Activated CD4-positive, alpha-beta T cell treated with anti-CD3 and anti-CD28 coated beads, Interleukin-2, amount 50 U/mL, for 4 hours (primary cell): ENCODE results near the gene ANKS1B.
A peak's percentile ranks its signal among the peaks of the same experiment; 100 is the strongest.

Experiments
- DNase-seq, 2 experiments: peaks; one replicate each; pipeline ENCODE4 v3.0.0-alpha.2; 2020

ANKS1B gene

DNA sequence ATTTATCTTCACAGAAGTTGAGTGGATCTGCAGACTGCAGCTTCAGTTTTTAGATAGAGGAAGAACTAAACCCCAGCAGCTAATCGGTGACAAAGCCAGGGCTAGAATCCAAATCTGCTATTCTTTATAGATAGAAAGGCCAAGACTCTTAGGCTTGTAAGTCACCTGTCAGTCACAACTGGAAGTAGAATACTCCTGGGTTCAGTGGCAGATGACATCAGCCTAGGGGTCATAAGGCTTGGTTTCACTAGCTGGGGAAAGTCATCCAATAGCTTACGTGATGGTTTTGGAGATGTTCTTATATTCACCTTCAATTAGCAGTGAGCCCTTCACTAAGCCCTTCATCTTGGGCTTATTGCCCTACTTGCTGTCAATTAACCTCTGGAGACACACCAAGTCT is 1246.2 kb downstream of the ANKS1B start:
- DNase-seq: no peak

- DNase-seq: no peak
Observed at GRCh38 chr12:98738002-98738401, 1246.7 kb downstream of the ANKS1B start.

DNA sequence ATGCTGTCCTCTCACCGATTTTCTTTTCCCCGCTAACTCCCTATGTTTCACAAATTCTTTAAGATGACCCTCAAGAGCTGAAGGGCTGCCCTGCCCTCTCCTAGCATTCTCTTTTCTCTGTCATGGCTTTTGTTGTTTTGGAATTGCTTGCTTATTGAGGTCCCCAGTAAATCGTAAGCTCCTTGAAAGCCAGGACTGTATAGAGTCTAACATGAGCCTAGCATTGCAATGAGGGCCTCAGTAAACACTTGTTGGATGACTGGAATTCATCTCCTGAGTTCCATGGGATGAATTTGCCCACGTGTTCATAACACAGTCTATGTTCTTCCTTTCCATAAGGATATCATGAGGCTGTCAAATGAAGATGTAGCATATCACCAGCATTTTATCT is 1247.4 kb downstream of the ANKS1B start:
- no peak for DNase-seq

- no peak for DNase-seq
Observed at GRCh38 chr12:98736352-98737321, 1248.1 kb downstream of the ANKS1B start.

DNA sequence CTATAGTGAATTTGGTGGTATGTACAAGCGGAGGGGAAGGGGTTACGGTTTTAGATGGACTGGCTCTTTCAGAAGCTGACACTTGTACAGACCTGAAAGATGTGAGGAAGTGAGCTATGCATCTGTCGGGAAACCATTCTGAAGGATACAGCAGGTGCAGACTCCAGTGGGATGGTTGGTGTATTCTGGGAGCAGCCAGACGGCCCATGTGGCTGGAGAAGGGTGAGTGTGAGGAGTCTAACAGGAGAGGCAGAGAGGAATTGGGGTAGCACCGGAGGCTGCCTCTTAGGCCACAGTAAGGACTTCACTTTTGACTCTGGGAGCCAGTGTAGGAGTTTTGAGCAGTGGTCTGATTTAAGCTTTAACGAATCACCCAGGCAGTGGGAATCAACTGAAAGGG is 1248.9 kb downstream of the ANKS1B start:
- DNase-seq: no peak

- DNase-seq: no peak
Observed at GRCh38 chr12:98733667-98734350, 1250.9 kb downstream of the ANKS1B start.

- DNase-seq: no peak
Observed at GRCh38 chr12:98730412-98730811, 1254.3 kb downstream of the ANKS1B start.

GRCh38 chr12:98727196-98727595 is 1257.5 kb downstream of the ANKS1B start:
- DNase-seq: no peak

DNA sequence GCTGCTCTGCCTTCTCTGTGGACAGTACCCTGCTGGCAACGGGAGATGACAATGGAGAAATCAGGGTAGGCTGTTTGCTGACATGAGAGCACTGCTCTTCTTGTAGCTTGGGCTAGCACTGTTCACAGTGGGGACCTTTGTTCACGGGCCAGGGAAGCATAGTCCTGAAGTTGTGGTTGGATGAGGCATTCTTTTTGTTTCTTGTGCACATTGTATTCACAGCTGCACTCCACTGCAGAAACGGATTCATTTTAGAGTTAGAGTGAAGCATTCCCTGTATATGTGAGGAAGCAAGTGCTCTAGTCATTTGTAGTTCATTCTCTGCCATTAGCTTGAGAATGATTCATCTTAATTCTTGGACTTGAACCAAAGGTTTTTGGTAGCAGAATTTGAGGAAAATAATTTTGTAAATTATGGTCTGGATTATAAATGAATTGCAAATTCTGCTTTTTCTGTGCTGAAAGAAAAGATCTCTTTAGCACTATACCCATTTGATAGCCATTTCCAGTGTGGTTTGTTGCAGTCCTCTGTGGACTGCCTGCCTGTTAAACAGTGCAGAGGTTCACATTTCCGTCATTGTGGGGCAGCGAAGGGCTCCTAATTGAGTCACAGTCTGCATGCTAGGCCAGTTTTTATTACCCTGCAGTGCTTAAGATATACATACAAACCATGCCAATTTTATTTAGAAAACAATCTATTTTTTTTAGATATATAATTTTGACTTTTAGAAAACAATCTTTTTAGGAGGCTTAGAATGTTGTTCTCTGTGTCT is 1259.1 kb downstream of the ANKS1B start:
- peak; percentile 10 to 22 for DNase-seq

DNA sequence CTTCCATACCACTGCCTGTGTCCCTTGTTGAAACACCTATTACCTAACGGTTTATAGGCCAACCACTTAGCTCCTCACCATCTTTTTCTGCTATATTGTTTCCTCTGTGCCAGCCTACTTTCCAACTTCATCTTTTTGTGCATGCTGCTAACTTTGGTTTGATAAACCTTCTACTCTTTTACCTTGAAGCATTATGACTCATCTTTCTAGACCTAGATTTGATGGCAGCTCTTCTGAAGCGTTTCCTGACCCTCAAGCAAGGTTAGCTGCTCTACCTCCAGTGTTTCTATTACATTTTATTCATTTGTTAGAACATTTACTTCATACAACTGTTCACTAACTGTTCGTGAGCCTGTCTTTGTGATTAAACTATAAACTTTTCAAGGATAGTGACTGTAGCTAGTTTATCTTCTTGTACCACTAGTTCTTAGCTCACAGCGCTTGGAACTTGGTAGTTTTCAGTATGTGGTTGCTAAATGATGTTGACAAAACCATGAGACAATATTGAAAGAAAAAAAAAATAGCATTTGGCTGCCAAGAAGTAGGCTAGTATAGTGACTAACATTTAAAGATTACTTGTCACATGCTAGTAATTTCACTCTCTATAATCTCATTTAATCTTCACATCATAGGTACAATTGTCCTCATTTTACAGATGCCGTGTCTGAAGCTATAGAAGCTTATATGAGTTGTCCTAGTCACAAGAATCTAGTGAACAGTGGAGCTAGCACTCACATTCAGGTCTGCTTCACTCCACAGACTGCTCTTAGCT is 1260.2 kb downstream of the ANKS1B start:
- no peak for DNase-seq

- no peak for DNase-seq
Observed at GRCh38 chr12:98721204-98721702, 1263.5 kb downstream of the ANKS1B start.

DNA sequence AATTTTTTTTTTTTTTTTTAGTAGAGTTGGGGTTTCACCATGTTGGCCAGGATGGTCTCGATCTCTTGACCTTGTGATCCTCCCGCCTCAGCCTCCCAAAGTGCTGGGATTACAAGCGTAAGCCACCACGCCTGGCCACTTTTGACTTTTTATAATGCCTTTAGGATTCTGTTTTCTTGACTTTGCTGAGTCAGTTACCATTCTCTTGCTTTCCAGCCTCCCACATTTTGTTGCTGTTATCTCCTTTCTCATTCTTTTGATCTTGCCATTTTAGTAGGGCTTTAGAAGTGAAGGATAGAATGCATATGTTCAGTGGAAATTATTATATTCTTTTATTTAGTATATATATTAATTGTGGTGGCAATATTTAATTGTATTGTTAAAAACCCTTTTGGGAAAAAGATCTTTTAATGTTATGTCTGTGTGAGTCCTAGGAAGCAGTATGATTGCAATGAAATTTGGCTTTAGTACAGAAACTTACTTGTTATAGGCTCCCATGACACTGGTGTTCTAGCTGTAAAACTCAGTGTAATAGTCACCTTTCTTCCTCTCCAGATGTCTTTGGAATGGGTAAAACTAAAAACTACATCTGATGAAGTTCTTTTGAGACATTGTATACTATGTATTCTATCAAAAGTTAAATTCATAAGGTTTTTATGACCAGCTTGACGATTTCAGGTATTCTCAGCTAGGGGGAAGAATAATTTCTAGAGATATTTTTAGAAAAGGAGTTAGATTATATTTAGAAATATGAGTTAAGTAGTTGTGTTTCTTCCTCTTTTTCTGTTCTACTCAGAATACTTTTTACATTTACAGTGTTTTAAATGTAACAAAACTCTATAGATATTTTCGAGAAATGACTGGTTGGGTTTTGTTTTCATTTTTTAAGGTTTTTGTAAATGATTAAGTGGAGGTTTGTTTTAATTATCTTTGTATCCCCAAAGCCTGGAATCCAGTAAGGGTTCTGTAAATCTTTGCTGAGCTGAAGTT is 1264.9 kb downstream of the ANKS1B start:
- DNase-seq: no peak

- DNase-seq: no peak
Observed at GRCh38 chr12:98714426-98714825, 1270.3 kb downstream of the ANKS1B start.

DNA sequence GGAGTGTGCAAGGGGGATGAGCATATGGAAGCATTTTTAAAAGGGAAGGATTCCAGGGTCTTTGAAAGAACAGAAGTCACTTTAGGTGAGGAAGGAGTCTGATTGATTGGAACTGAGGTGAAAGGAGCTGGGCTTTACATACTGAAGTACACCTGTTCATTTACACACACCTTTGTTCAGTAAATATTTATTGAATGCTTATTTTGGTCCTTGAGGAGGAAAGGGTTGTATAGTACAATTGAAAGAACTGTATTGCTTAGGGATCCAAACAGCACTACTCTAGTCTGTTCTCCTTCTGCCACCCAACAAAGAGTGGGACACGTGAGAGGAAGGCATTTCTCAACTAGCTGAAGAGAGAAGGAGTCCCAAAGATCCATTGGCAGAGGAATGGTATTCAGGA is 1275.7 kb downstream of the ANKS1B start:
- DNase-seq: no peak

- DNase-seq: no peak
Observed at GRCh38 chr12:98701166-98701565, 1283.6 kb downstream of the ANKS1B start.

DNA sequence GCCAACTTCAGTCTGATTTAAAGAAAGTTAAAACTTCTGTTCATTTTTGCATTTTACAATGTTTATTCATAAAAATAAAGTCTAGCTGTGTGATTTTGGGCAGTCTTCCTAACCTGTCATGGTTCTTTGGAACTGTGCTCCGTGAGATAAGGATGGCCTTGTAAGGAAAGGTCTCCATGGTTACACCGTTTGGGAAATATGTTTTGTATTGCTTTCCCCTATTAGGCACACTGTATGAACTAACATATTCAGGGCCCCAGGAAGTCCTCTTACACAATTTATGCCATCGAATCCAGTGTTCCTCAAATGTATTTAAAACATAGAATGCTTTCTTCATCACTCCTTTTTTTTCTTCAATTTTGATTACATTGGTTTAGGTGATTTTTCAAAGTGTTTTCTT is 1285.2 kb downstream of the ANKS1B start:
- no peak for DNase-seq

DNA sequence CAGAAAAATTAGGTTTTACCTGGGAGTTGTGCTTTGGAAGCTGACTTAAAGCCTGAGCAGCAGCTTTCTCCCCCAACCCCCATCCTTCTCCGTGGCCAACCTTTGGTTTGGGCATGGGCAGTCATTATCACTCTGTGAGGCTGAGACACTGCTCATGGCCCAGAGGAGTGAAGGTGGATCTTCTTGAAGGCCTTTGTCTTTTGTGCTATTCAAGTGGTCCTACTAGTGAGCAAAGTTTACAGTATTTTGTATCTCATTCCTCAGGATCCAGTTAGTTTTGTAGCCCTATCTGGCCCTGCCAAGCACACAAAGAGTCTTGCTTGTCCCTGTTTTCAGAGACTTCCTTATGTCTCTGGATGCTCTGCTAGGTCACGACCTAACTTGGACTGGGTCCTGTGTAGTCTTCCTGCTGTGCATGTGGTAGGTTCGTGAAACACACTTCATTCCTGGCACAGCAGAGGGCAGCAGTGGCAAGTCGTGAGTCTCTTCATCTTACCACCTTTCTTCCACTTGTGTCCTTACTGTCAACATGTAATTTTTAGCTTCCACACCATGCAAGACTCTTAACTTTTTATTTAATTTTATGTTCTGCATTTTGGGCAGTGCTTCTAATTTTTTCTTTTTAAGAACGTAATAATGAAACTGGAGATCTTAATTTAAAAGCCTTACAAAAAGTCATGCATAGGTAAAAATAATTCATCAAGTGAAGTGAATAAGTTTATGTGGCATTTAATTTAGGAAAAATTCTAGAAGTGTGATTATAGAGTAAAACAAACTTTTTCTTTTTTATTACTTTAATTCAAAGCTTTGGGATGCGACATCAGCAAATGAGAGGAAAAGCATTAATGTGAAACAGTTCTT is 1285.9 kb downstream of the ANKS1B start:
- DNase-seq: peak; percentile 18 to 28

- no peak for DNase-seq
Observed at GRCh38 chr12:98697209-98697608, 1287.5 kb downstream of the ANKS1B start.

- DNase-seq: no peak
Observed at GRCh38 chr12:98696036-98696646, 1288.6 kb downstream of the ANKS1B start.

- DNase-seq: no peak
Observed at GRCh38 chr12:98691351-98691750, 1293.4 kb downstream of the ANKS1B start.
